Ovary (tissue), 9 donors: ENCODE data around the gene ADCYAP1R1. TPM values are rescaled to one million over a fixed set of nuclear protein-coding genes. Genes with fewer than 3 reads are reported as not detected.

Source experiments
- DNase-seq, 5 donors: peaks; one replicate each; pipeline ENCODE4 v3.0.0-alpha.2; 2019 to 2020
- H3K27ac ChIP-seq, 2 donors: fragments of 200-600 bp; one replicate each; pipeline versions ENCODE4 v1.5.1 to v1.8.0; 2019 to 2022
- H3K27me3 ChIP-seq: fragments of 200-600 bp; one replicate; pipeline ENCODE4 v1.8.0; 2022
- H3K36me3 ChIP-seq: fragments of 200-600 bp; sonication (generic); one replicate; pipeline ENCODE4 v1.5.1; 2019
- H3K4me1 ChIP-seq: one replicate; pipeline ENCODE4 v1.8.1; 2013; ENCODE audit warnings: mild to moderate bottlenecking, moderate library complexity; ENCODE audit not compliant: insufficient read depth
- H3K4me3 ChIP-seq: fragments of 200-600 bp; sonication (generic); one replicate; pipeline ENCODE4 v1.5.1; 2017
- H3K9me3 ChIP-seq, 2 donors: fragments of 200-600 bp in 1 of 2; sonication (generic) in 1 of 2; one replicate each; pipeline versions ENCODE4 v1.5.1 to v1.8.1; 2013 to 2019; ENCODE audit warnings: mild to moderate bottlenecking in 1 of 2, moderate library complexity in 1 of 2
- EP300 ChIP-seq: sonication (generic); formaldehyde crosslinking; IDR thresholded peaks from one replicate; pipeline ENCODE4 v1.6.1; 2017; ENCODE audit warnings: antibody characterized with exemption
- POLR2A ChIP-seq: fragments of 450-650 bp; IDR thresholded peaks from one replicate; pipeline ENCODE4 v1.6.1; 2017; ENCODE audit warnings: antibody characterized with exemption, mild to moderate bottlenecking, moderate library complexity
- WGBS, 3 donors: extraction: QIAGEN DNeasy Blood & Tissue Kit in 1 of 3; methylation state at CpG; one replicate each; pipeline versions ENCODE4 v1.1.5 to v1.1.7; 2013 to 2017; 5-methylcytosine and 5-hydroxymethylcytosine counted together
- intact Hi-C, 4 donors: fragments of 100-400 bp; cut with DNase I; formaldehyde crosslinking; loops; one replicate each; pipeline versions ENCODE4 v1.11.0 to v1.15.1; 2022 to 2023
- polyA plus RNA-seq, 2 donors: library from polyadenylated mRNA; stranded (reverse); fragments of 200-250 nt in 1 of 2; fragments of 350-450 nt in 1 of 2; fragmentation: Illumina TruSeq in 1 of 2; extraction: RNeasy Lipid Tissue Mini Kit (QIAGEN cat#74804) in 1 of 2; gene quantifications; one replicate each; pipeline ENCODE4 v1.2.3, GENCODE V29; 2013 to 2014
- total RNA-seq, 7 donors: library from RNA; depleted of rRNA in 2 of 7; stranded (reverse); fragments of >200 nt in 2 of 7; fragmentation: NEBNext Ultra II Directional in 3 of 7; extraction: Animal tissue kit (Norgen Biotek cat#: 25700) in 3 of 7; gene quantifications; one replicate each; pipeline versions ENCODE4 v1.1.0 to v1.2.4, GENCODE V29; 2016 to 2023
- TF ChIP-seq, protein P1 (sequence below), 3 donors: fragments of 450-650 bp in 2 of 3; fragments of 200-600 bp in 1 of 3; IDR thresholded peaks; one replicate each; pipeline versions ENCODE4 v1.5.1 to v1.8.0; 2016 to 2022; ENCODE audit warnings: antibody characterized with exemption in 3 of 3, mild to moderate bottlenecking in 1 of 3
- donor health status: DM: no; HTN: no; CAD: no; lungs with moderate emphysema.
- donor health status: DM: no; HTN: no; CAD: no.
- donor health status: Bipolar disorder and iron deficiency.
- donor health status: DM: yes; HTN: yes; CAD: no.
- donor health status: DM: no; HTN: no; CAD: no.
- donor health status: DM: yes; HTN: yes; CAD: no.

Gene ADCYAP1R1
- total and polyA plus RNA-seq, 9 donors, result 0.33 to 9.2 (median 5.0) TPM

DNA sequence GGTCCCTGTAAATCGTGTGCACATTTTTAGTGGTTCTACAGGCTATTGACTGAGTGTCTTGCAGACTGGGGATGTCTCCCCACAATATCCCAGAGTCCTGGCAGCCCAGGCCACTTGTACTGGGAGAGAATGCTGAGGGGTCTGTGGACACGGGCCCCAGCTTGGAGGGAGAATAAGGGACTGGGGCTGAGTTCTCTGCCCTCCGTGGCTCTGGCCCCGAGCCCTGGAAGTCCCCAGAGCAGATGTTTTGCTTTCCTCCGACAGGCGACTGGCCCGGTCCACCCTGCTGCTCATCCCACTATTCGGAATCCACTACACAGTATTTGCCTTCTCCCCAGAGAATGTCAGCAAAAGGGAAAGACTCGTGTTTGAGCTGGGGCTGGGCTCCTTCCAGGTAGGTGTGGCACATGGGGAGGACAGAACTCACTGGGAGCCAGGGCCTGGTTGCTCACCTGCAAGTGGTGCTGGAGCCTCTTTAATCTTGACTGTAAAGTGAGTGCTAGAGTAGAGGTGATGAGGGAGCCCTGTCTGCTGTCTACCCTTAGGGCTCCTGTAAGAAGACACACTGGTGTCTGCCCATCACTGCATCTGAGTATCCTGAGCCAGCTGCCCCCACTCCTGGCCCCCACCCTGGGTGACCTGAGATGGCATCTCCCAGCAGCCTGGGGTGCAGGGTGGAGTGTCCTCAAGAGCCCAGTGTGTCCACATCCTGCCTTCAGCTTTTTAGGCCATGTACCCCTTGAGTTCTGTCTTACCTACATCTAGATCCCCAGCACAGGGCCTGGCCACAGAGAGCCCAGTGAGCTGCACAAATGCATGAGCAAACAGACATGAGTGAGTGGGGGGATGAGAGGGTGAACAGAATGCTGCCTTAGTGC is 51.1 kb downstream of the ADCYAP1R1 start:
- Histone ChIP-seq H3K27me3 (no peaks in the 10 kb centered on the region), H3K27ac (no peak overlapping the region), H3K4me1 (no peaks in the 10 kb centered on the region), H3K36me3 (no peaks in the 10 kb centered on the region), H3K4me3 (no peak overlapping the region), H3K9me3 (no peaks in the 10 kb centered on the region)
- 28 to 39% (median 37%) methylated on average over 9 of the region's 9 CpGs for WGBS, 3 donors
- no peak for TF ChIP-seq EP300
- no peak for TF ChIP-seq POLR2A
- TF ChIP-seq, protein P1, sequence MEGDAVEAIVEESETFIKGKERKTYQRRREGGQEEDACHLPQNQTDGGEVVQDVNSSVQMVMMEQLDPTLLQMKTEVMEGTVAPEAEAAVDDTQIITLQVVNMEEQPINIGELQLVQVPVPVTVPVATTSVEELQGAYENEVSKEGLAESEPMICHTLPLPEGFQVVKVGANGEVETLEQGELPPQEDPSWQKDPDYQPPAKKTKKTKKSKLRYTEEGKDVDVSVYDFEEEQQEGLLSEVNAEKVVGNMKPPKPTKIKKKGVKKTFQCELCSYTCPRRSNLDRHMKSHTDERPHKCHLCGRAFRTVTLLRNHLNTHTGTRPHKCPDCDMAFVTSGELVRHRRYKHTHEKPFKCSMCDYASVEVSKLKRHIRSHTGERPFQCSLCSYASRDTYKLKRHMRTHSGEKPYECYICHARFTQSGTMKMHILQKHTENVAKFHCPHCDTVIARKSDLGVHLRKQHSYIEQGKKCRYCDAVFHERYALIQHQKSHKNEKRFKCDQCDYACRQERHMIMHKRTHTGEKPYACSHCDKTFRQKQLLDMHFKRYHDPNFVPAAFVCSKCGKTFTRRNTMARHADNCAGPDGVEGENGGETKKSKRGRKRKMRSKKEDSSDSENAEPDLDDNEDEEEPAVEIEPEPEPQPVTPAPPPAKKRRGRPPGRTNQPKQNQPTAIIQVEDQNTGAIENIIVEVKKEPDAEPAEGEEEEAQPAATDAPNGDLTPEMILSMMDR (IDR thresholded peaks at IDR 0.05), result no peak
- peak in 1 of 5 donors; percentile 11 for DNase-seq
- intact Hi-C loops, result no loop called here

GRCh38 chr7:31104361-31105255 is 52.5 kb downstream of the ADCYAP1R1 start:
- WGBS, 3 donors, result 66 to 78% (median 66%) methylated on average over 8 of the region's 8 CpGs
- no peaks in the 10 kb centered on the region for H3K27me3 ChIP-seq
- H3K4me3 ChIP-seq, result no peak overlapping the region
- intact Hi-C loops, result no loop called here
- DNase-seq, result peak in 1 of 5 donors; percentile 5
- no peaks in the 10 kb centered on the region for H3K36me3 ChIP-seq
- TF ChIP-seq EP300, result no peak
- TF ChIP-seq POLR2A, result no peak
- TF ChIP-seq, protein P1 (IDR thresholded peaks at IDR 0.05), result no peak
- H3K27ac ChIP-seq, result no peak overlapping the region
- H3K4me1 ChIP-seq, result no peaks in the 10 kb centered on the region
- no peaks in the 10 kb centered on the region for H3K9me3 ChIP-seq

GRCh38 chr7:31105256-31105950 is 53.3 kb downstream of the ADCYAP1R1 start:
- DNase-seq, result no peak

More at GRCh38 chr7:31105256-31105950, 53.3 kb downstream of the ADCYAP1R1 start:
- H3K9me3 ChIP-seq, result no peaks in the 10 kb centered on the region
- WGBS, 3 donors, result 87 to 91% (median 89%) methylated on average over 7 of the region's 7 CpGs
- intact Hi-C loops, result no loop called here
- H3K27me3 ChIP-seq, result no peaks in the 10 kb centered on the region
- H3K4me1 ChIP-seq, result no peaks in the 10 kb centered on the region
- no peaks in the 10 kb centered on the region for H3K36me3 ChIP-seq
- H3K4me3 ChIP-seq, result no peak overlapping the region
- TF ChIP-seq, protein P1 (IDR thresholded peaks at IDR 0.05), result no peak
- TF ChIP-seq POLR2A (no peak), EP300 (no peak)
- no peak overlapping the region for H3K27ac ChIP-seq
